Measurements from ENCODE around the gene DIPK1A.

DNA sequence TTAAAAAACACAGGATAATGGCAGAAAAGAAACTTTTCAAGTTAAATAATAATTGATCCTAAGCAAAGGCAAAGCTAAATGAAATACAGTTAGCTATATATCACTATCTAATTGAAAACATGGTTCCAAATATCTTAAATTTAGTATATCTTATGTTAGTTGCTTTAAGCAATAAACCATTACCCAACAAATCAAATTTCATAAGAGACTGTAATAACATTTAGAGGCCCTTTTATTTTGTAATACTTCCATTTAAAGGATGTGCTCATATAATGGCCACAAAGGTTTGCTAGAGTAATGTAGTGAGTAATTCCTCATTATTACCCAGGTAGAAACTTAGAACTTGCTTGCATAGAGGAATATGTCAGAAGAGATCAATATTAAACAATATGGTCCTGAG lies 97.1 kb downstream of the DIPK1A start:
- TF ChIP-seq, protein P1, sequence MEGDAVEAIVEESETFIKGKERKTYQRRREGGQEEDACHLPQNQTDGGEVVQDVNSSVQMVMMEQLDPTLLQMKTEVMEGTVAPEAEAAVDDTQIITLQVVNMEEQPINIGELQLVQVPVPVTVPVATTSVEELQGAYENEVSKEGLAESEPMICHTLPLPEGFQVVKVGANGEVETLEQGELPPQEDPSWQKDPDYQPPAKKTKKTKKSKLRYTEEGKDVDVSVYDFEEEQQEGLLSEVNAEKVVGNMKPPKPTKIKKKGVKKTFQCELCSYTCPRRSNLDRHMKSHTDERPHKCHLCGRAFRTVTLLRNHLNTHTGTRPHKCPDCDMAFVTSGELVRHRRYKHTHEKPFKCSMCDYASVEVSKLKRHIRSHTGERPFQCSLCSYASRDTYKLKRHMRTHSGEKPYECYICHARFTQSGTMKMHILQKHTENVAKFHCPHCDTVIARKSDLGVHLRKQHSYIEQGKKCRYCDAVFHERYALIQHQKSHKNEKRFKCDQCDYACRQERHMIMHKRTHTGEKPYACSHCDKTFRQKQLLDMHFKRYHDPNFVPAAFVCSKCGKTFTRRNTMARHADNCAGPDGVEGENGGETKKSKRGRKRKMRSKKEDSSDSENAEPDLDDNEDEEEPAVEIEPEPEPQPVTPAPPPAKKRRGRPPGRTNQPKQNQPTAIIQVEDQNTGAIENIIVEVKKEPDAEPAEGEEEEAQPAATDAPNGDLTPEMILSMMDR (IDR thresholded peaks at IDR 0.05), result no peak
- no peak for TF ChIP-seq EZH2phosphoT487 (IDR thresholded peaks at IDR 0.05)

All from neural progenitor cell (in vitro differentiated cells).